PC-3 (cell line): ENCODE data around the gene RBM20. TPM values are rescaled to one million over a fixed set of nuclear protein-coding genes. Genes with fewer than 3 reads are reported as not detected.

ENCODE experiments used
- ATAC-seq: fragments of 200-7000 bp; cut with Tn5 transposase; 2 replicates; pipeline ENCODE4 v1.9.1; 2020; ENCODE audit warnings: mild to moderate bottlenecking, moderate library complexity
- BruUV-seq: library from RNA; stranded (reverse); fragments of 400-500 nt; replicated peaks from 2 replicates; lab custom pipeline; 2021; lab: Mats Ljungman, UMichigan
- CTCF ChIA-PET: fragments of 300-600 bp; sonication (Branson Sonifier 250); formaldehyde crosslinking; loops from one replicate; lab custom pipeline; 2022; ENCODE audit warnings: antibody characterized with exemption; lab: Charles Lee
- POLR2A ChIA-PET: fragments of 300-600 bp; sonication (Branson Sonifier 250); formaldehyde crosslinking; loops from one replicate; lab custom pipeline; 2022; ENCODE audit warnings: antibody characterized with exemption; ENCODE audit not compliant: unreplicated experiment; lab: Charles Lee
- DNase-seq: peaks from one replicate; pipeline ENCODE4 v3.0.0-alpha.2; 2015
- H2AFZ ChIP-seq: fragments of 300-600 bp; sonication (generic); 2 replicates; pipeline ENCODE4 v1.6.0; 2016; ENCODE audit warnings: antibody characterized with exemption, low read length
- H3F3A ChIP-seq: fragments of 300-600 bp; sonication (generic); one replicate; pipeline ENCODE4 v1.6.0; 2017; ENCODE audit warnings: antibody characterized with exemption, low read length, control low read depth, mild to moderate bottlenecking; ENCODE audit not compliant: unreplicated experiment
- H3K27ac ChIP-seq: fragments of 300-600 bp; sonication (generic); 2 replicates; pipeline ENCODE4 v1.5.1; 2016; ENCODE audit warnings: mild to moderate bottlenecking, low read length
- H3K27me3 ChIP-seq: fragments of 300-600 bp; sonication (generic); 2 replicates; pipeline ENCODE4 v1.6.1; 2016; ENCODE audit warnings: low read length, mixed read lengths
- H3K36me3 ChIP-seq: fragments of 300-600 bp; sonication (generic); 2 replicates; pipeline ENCODE4 v1.6.1; 2016; ENCODE audit warnings: low read depth, mixed run types, low read length, mixed read lengths
- H3K4me1 ChIP-seq: fragments of 300-600 bp; sonication (generic); 2 replicates; pipeline ENCODE4 v1.5.1; 2016; ENCODE audit warnings: low read length; ENCODE audit not compliant: insufficient read depth
- H3K4me2 ChIP-seq: fragments of 300-600 bp; sonication (generic); 2 replicates; pipeline ENCODE4 v1.6.0; 2016; ENCODE audit warnings: low read length
- H3K4me3 ChIP-seq: fragments of 300-600 bp; sonication (generic); 2 replicates; pipeline ENCODE4 v1.5.1; 2016; ENCODE audit warnings: mild to moderate bottlenecking, low read length, mixed read lengths
- H3K79me2 ChIP-seq: fragments of 300-600 bp; sonication (generic); 2 replicates; pipeline ENCODE4 v1.6.1; 2017; ENCODE audit warnings: low read length, mixed read lengths
- H3K9ac ChIP-seq: fragments of 300-600 bp; sonication (generic); 2 replicates; pipeline ENCODE4 v1.6.0; 2016; ENCODE audit warnings: mild to moderate bottlenecking, low read length
- H3K9me2 ChIP-seq: fragments of 300-600 bp; sonication (generic); replicated peaks from 2 replicates; pipeline ENCODE4 v1.6.1; 2016; ENCODE audit warnings: mixed run types, low read length, mixed read lengths
- H3K9me3 ChIP-seq: fragments of 300-600 bp; sonication (generic); 2 replicates; pipeline ENCODE4 v1.6.1; 2016; ENCODE audit warnings: low read length, mixed read lengths
- H4K20me1 ChIP-seq: fragments of 300-600 bp; sonication (generic); 2 replicates; pipeline ENCODE4 v1.6.1; 2016; ENCODE audit warnings: low read length, mixed read lengths
- CTCF ChIP-seq: fragments of 300-600 bp; sonication (generic); conservative IDR thresholded peaks from 2 replicates; pipeline ENCODE4 v1.5.1; 2017; ENCODE audit warnings: antibody characterized with exemption, low read depth, mild to moderate bottlenecking, low read length
- EZH2 ChIP-seq: fragments of 300-600 bp; sonication (generic); IDR thresholded peaks from one replicate; pipeline ENCODE4 v1.6.1; 2017; ENCODE audit warnings: antibody characterized with exemption, mild to moderate bottlenecking, low read length; ENCODE audit not compliant: unreplicated experiment
- EZH2phosphoT487 ChIP-seq: fragments of 300-600 bp; sonication (generic); IDR thresholded peaks from 2 replicates; pipeline ENCODE4 v1.6.1; 2018; ENCODE audit warnings: mild to moderate bottlenecking, antibody characterized with exemption, low read length, borderline replicate concordance
- intact Hi-C: fragments of 100-400 bp; cut with micrococcal nuclease; formaldehyde crosslinking; loops from 2 replicates; pipeline ENCODE4 v1.9.0; 2023
- total RNA-seq: library from RNA; depleted of rRNA; stranded (reverse); fragments of >200 nt; gene quantifications from 2 replicates; pipeline ENCODE4 v1.2.3, GENCODE V29; 2014

The RBM20 gene
- total RNA-seq, 1 experiment from 2014 or later: 0.40 TPM

- Histone ChIP-seq H3K27me3 (no peaks in the 10 kb centered on the region), H3K9ac (no peak overlapping the region), H2AFZ (no peak overlapping the region), H3K4me2 (no peak overlapping the region), H3K4me1 (no peaks in the 10 kb centered on the region), H4K20me1 (no peaks in the 10 kb centered on the region), H3K27ac (no peak overlapping the region), H3K36me3 (no peaks in the 10 kb centered on the region), H3K9me3 (no peaks in the 10 kb centered on the region), H3F3A (no peaks in the 10 kb centered on the region), H3K79me2 (no peaks in the 10 kb centered on the region), H3K9me2 (no peaks in the 10 kb centered on the region), H3K4me3 (no peak overlapping the region)
- DNase-seq: no peak
- TF ChIP-seq EZH2: no peak
- no peak for TF ChIP-seq CTCF
- no peak for TF ChIP-seq EZH2phosphoT487
- BruUV-seq: no TSS peak
- POLR2A ChIA-PET: no interaction called here
- no peak for ATAC-seq
- intact Hi-C loops: no loop called here
- CTCF ChIA-PET: no interaction called here
Observed at GRCh38 chr10:110786172-110786571, 142.0 kb downstream of the RBM20 start.

- H3F3A ChIP-seq: no peaks in the 10 kb centered on the region
- intact Hi-C loops: no loop called here
- no peak for DNase-seq
- CTCF ChIA-PET: no interaction called here
- no peaks in the 10 kb centered on the region for H4K20me1 ChIP-seq
- H3K27me3 ChIP-seq: no peaks in the 10 kb centered on the region
- no peak overlapping the region for H3K4me2 ChIP-seq
- POLR2A ChIA-PET: no interaction called here
- H3K9me2 ChIP-seq: no peaks in the 10 kb centered on the region
- H2AFZ ChIP-seq: no peak overlapping the region
- H3K9me3 ChIP-seq: no peaks in the 10 kb centered on the region
- H3K27ac ChIP-seq: no peak overlapping the region
- BruUV-seq: no TSS peak
- H3K9ac ChIP-seq: no peak overlapping the region
- no peak for ATAC-seq
- no peaks in the 10 kb centered on the region for H3K79me2 ChIP-seq
- no peak overlapping the region for H3K4me3 ChIP-seq
- no peak for TF ChIP-seq CTCF
- TF ChIP-seq EZH2phosphoT487: no peak
- no peak for TF ChIP-seq EZH2
- H3K36me3 ChIP-seq: no peaks in the 10 kb centered on the region
- no peaks in the 10 kb centered on the region for H3K4me1 ChIP-seq
Observed at GRCh38 chr10:110788620-110789385, 144.7 kb downstream of the RBM20 start.

- H3K27ac ChIP-seq: no peak overlapping the region
Observed at GRCh38 chr10:110789604-110790433, 145.7 kb downstream of the RBM20 start.

More at GRCh38 chr10:110789604-110790433, 145.7 kb downstream of the RBM20 start:
- Histone ChIP-seq H3K9ac (no peak overlapping the region), H3F3A (no peaks in the 10 kb centered on the region), H3K27me3 (no peaks in the 10 kb centered on the region), H3K4me1 (no peaks in the 10 kb centered on the region), H3K36me3 (no peaks in the 10 kb centered on the region), H3K79me2 (no peaks in the 10 kb centered on the region), H3K4me2 (no peak overlapping the region), H4K20me1 (no peaks in the 10 kb centered on the region), H3K9me3 (no peaks in the 10 kb centered on the region), H3K4me3 (no peak overlapping the region), H3K9me2 (no peaks in the 10 kb centered on the region), H2AFZ (no peak overlapping the region)
- no TSS peak for BruUV-seq
- ChIA-PET POLR2A (no interaction called here), CTCF (no interaction called here)
- TF ChIP-seq EZH2phosphoT487 (no peak), CTCF (no peak), EZH2 (no peak)
- DNase-seq: no peak
- ATAC-seq: no peak
- intact Hi-C loops: no loop called here
